ENCODE results near the gene DOCK6. TPM values are rescaled to one million over a fixed set of nuclear protein-coding genes. Genes with fewer than 3 reads are reported as not detected.

The DOCK6 gene
- total and polyA plus RNA-seq, 2 of the 13 experiments (the other 11 are each of a cell fraction or from before 2014, with no cell fraction given), result 5.4 to 38.1 TPM

GRCh38 chr19:11197291-11198174 lies 64.8 kb downstream of the DOCK6 start, which contains the start of gene KANK2 (continued):
- TF ChIP-seq ZNF512B (CRISPR knock-in tag; IDR thresholded peaks at IDR 0.05; ENCODE audit: borderline replicate concordance), result no peak
- TF ChIP-seq ZNF782 (CRISPR knock-in tag; IDR thresholded peaks at IDR 0.05; ENCODE audit: borderline replicate concordance), result no peak
- TF ChIP-seq DMTF1 (CRISPR knock-in tag; IDR thresholded peaks at IDR 0.05), result no peak
- no peak; the same call in 1 of the 2 replicates for TF ChIP-seq ZNF607 (CRISPR knock-in tag; IDR thresholded peaks at IDR 0.05; ENCODE audit: borderline replicate concordance)
- TF ChIP-seq IRF9 (CRISPR knock-in tag; IDR thresholded peaks at IDR 0.05; ENCODE audit: borderline replicate concordance), result no peak
- TF ChIP-seq TBP (CRISPR knock-in tag; IDR thresholded peaks at IDR 0.05), result no peak
- TF ChIP-seq GLMP (CRISPR knock-in tag; IDR thresholded peaks at IDR 0.05; ENCODE audit: borderline replicate concordance), result no peak
- TF ChIP-seq TFAP4 (IDR thresholded peaks at IDR 0.05; ENCODE audit: borderline replicate concordance, low read depth), result no peak
- no peak for TF ChIP-seq EHMT2 (IDR thresholded peaks at IDR 0.05; ENCODE audit: borderline replicate concordance, low read depth, low read length)
- TF ChIP-seq FOXP1 (IDR thresholded peaks at IDR 0.05), result no peak
- no peak for TF ChIP-seq FOXP1 (CRISPR knock-in tag; IDR thresholded peaks at IDR 0.05)
- TF ChIP-seq ZNF432 (CRISPR knock-in tag; IDR thresholded peaks at IDR 0.05; ENCODE audit: borderline replicate concordance), result no peak
- TF ChIP-seq ZFP82 (CRISPR knock-in tag; IDR thresholded peaks at IDR 0.05; ENCODE audit: borderline replicate concordance), result no peak; the same call in 1 of the 2 replicates
- TF ChIP-seq MED1 (CRISPR knock-in tag; IDR thresholded peaks at IDR 0.05), result peak; percentile 43
- TF ChIP-seq ZNF274 (CRISPR knock-in tag; IDR thresholded peaks at IDR 0.05), result no peak
- TF ChIP-seq TMF1 (CRISPR knock-in tag; IDR thresholded peaks at IDR 0.05; ENCODE audit: low read depth), result no peak
- TF ChIP-seq ZNF720 (CRISPR knock-in tag; IDR thresholded peaks at IDR 0.05), result no peak
- TF ChIP-seq ZNF784 (CRISPR knock-in tag; IDR thresholded peaks at IDR 0.05; ENCODE audit: borderline replicate concordance), result no peak
- TF ChIP-seq FOXJ3 (CRISPR knock-in tag; IDR thresholded peaks at IDR 0.05; ENCODE audit: borderline replicate concordance), result no peak
- TF ChIP-seq SETDB1 (CRISPR knock-in tag; IDR thresholded peaks at IDR 0.05; ENCODE audit: borderline replicate concordance), result no peak

All from HepG2 (cell line).